Suprapubic skin (tissue), 4 donors: ENCODE results near the gene STIM1. TPM values are rescaled to one million over a fixed set of nuclear protein-coding genes. Genes with fewer than 3 reads are reported as not detected.

Experiments
- DNase-seq, 2 donors: peaks; one replicate each; pipeline ENCODE4 v3.0.0-alpha.2; 2019; ENCODE audit warnings: low spot score in 2 of 2
- H3K27ac ChIP-seq: fragments of 200-600 bp; sonication (generic); one replicate; pipeline ENCODE4 v1.5.1; 2019
- H3K27me3 ChIP-seq: fragments of 200-600 bp; sonication (generic); one replicate; pipeline ENCODE4 v1.5.1; 2019
- H3K36me3 ChIP-seq: fragments of 200-600 bp; sonication (generic); one replicate; pipeline ENCODE4 v1.5.1; 2019
- H3K4me1 ChIP-seq: fragments of 200-600 bp; sonication (generic); one replicate; pipeline ENCODE4 v1.5.1; 2019
- H3K4me3 ChIP-seq: fragments of 200-600 bp; sonication (generic); one replicate; pipeline ENCODE4 v1.5.1; 2019; ENCODE audit warnings: mild to moderate bottlenecking
- H3K9me3 ChIP-seq: fragments of 200-600 bp; sonication (generic); one replicate; pipeline ENCODE4 v1.5.1; 2019
- EP300 ChIP-seq: sonication (generic); formaldehyde crosslinking; IDR thresholded peaks from one replicate; pipeline ENCODE4 v1.6.1; 2017; ENCODE audit warnings: antibody characterized with exemption
- POLR2A ChIP-seq, 2 donors: fragments of 450-650 bp; IDR thresholded peaks; one replicate each; pipeline ENCODE4 v1.6.1; 2017; ENCODE audit warnings: antibody characterized with exemption in 2 of 2, mild to moderate bottlenecking in 2 of 2, moderate library complexity in 2 of 2
- POLR2AphosphoS5 ChIP-seq, 3 donors: sonication (generic); formaldehyde crosslinking; IDR thresholded peaks; one replicate each; pipeline ENCODE4 v1.6.1; 2017; ENCODE audit warnings: antibody characterized with exemption in 3 of 3
- WGBS: methylation state at CpG from one replicate; pipeline ENCODE4 v1.1.5; 2018; 5-methylcytosine and 5-hydroxymethylcytosine counted together
- total RNA-seq, 4 donors: library from RNA; depleted of rRNA; stranded (reverse); fragments of >200 nt; gene quantifications; one replicate each; pipeline ENCODE4 v1.1.0, GENCODE V29; 2016
- TF ChIP-seq, protein P1 (sequence below), 2 donors: fragments of 200-600 bp in 1 of 2; fragments of 450-650 bp in 1 of 2; sonication (generic) in 1 of 2; IDR thresholded peaks; one replicate each; pipeline ENCODE4 v1.5.1; 2016 to 2019; ENCODE audit warnings: antibody characterized with exemption in 2 of 2, mild to moderate bottlenecking in 1 of 2, moderate library complexity in 1 of 2

Gene STIM1
- total RNA-seq, 4 donors from 2014 or later, result 58.4 to 70.2 (median 60.9) TPM

DNA sequence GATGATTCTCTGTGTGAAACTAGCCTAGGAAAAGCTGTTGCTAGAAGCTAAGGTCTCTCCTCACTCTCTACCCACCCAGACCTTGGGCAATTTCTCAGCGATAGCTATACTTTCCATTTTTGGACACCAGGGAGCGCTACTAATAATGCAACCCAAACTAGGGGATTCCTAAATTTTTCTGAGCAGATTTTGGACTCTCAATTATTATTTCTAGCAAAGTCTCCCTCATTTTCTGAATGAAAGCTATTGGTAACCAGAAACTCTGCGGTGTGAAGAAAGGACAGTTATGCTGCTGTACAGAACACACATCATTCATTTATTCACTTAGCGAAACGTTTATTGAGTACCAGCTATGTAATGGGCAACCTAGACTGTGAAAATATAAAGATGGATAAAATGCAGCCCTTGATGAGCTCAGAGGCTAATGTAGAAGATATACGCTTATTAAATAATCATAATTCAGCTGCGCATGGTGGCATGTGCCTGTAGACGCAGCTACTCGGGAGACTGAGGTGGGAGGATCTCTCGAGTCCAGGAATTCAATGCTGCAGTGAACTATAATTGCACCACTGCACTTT, 6.1 kb upstream of the STIM1 start:
- TF ChIP-seq, protein P1, sequence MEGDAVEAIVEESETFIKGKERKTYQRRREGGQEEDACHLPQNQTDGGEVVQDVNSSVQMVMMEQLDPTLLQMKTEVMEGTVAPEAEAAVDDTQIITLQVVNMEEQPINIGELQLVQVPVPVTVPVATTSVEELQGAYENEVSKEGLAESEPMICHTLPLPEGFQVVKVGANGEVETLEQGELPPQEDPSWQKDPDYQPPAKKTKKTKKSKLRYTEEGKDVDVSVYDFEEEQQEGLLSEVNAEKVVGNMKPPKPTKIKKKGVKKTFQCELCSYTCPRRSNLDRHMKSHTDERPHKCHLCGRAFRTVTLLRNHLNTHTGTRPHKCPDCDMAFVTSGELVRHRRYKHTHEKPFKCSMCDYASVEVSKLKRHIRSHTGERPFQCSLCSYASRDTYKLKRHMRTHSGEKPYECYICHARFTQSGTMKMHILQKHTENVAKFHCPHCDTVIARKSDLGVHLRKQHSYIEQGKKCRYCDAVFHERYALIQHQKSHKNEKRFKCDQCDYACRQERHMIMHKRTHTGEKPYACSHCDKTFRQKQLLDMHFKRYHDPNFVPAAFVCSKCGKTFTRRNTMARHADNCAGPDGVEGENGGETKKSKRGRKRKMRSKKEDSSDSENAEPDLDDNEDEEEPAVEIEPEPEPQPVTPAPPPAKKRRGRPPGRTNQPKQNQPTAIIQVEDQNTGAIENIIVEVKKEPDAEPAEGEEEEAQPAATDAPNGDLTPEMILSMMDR (IDR thresholded peaks at IDR 0.05), result peak; percentile 36 to 61
- TF ChIP-seq POLR2A (IDR thresholded peaks at IDR 0.05), result no peak
- Histone ChIP-seq H3K27me3 (no peaks in the 10 kb centered on the region), H3K27ac (no peak overlapping the region), H3K36me3 (no peaks in the 10 kb centered on the region), H3K9me3 (no peaks in the 10 kb centered on the region), H3K4me1 (peaks cover 19% of the 10 kb centered on the region), H3K4me3 (no peak overlapping the region)
- 62% methylated on average over 10 of the region's 10 CpGs for WGBS
- no peak for DNase-seq

DNA sequence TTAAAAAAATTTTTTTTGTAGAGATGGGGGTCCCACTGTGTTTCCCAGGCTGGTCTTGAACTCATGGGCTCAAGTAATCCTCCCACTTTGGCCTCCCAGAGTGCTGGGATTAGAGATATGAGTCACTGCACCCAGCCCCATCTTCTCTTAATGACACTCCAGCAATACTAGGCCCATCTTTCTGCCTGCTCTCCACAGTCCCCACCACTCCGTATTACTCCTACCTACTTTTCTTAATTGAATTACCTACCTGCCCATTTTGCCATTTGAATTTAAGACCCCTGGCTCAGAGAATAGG, 2.0 kb upstream of the STIM1 start:
- no peak for TF ChIP-seq POLR2AphosphoS5 (IDR thresholded peaks at IDR 0.05)
- no peak for TF ChIP-seq POLR2A (IDR thresholded peaks at IDR 0.05)
- no peak for TF ChIP-seq EP300
- TF ChIP-seq, protein P1 (IDR thresholded peaks at IDR 0.05), result no peak
- H3K4me3 ChIP-seq, result no peak overlapping the region
- H3K4me1 ChIP-seq, result peaks cover 48% of the 10 kb centered on the region
- H3K27ac ChIP-seq, result peak overlapping the region; percentile 97
- no peaks in the 10 kb centered on the region for H3K36me3 ChIP-seq
- WGBS, result 100% methylated on average over 1 of the region's 1 CpG
- DNase-seq, result no peak
- H3K27me3 ChIP-seq, result no peaks in the 10 kb centered on the region
- H3K9me3 ChIP-seq, result no peaks in the 10 kb centered on the region

DNA sequence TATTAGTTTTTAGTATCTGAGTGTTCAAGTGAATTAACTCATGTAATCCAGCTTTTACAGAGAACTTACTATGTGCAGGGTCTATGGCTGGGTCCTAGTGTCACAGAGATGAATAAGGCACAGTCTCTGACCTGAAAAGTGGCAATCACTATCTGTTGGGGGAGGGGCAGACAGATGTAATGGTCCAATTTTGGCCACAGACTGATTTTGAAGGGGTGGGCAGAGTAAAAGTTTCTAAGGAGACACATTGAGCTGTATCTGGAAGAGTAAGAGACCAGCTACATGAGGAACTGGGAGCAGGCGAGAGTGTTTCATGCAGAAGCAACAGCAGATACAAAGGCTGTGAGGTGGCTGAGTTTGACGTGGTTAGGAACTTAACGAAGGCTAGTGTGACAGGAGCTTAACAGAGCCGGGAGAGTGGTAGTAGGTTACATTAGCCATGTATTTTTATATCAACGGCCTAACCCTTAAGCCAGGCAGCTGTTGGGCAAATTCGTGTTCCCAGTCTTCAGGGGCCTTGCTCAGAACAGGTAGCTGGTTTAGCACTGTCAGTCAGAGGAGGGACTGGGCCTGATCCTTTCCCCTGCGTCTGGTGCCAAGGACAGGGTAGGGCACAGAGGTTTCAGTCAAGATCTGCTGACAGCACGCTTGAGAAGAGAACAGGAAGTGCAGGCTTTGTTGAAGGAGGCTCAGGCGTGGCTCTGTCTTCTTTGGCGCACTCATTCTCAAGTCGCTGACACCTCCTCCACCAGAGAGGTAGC, 1.4 kb upstream of the STIM1 start:
- Histone ChIP-seq H3K4me1 (peaks cover 50% of the 10 kb centered on the region), H3K4me3 (peak overlapping the region; percentile 80), H3K36me3 (no peaks in the 10 kb centered on the region), H3K27me3 (no peaks in the 10 kb centered on the region), H3K9me3 (no peaks in the 10 kb centered on the region), H3K27ac (peak overlapping the region; percentile 97)
- 47% methylated on average over 11 of the region's 11 CpGs for WGBS
- TF ChIP-seq EP300, result no peak
- TF ChIP-seq, protein P1 (IDR thresholded peaks at IDR 0.05), result no peak
- peak in 1 of 3 donors; percentile 18 for TF ChIP-seq POLR2AphosphoS5 (IDR thresholded peaks at IDR 0.05)
- DNase-seq, result peak; percentile 83 to 85

DNA sequence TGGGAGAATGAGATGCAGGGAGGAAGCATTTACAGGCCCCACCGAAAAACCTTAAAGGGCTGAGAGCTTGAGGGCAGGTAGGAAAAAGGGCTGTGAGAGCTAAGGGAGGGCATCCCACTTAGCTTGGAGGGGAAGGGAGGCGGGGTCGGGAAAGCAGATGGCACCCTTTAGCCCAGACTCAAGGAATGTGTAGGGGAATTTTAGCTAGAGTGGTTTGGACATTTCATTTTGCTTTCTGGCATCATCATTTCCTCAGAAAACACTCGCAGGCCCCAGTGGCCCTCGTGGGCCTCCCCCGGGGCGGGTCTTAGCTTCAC, 846 bp upstream of the STIM1 start:
- no peaks in the 10 kb centered on the region for H3K9me3 ChIP-seq
- TF ChIP-seq POLR2A (IDR thresholded peaks at IDR 0.05), result no peak
- no peak for TF ChIP-seq EP300
- TF ChIP-seq, protein P1 (IDR thresholded peaks at IDR 0.05), result no peak
- no peak for TF ChIP-seq POLR2AphosphoS5 (IDR thresholded peaks at IDR 0.05)
- H3K27ac ChIP-seq, result peak overlapping the region; percentile 97
- H3K27me3 ChIP-seq, result no peaks in the 10 kb centered on the region
- H3K36me3 ChIP-seq, result no peaks in the 10 kb centered on the region
- DNase-seq, result no peak
- peak overlapping the region; percentile 80 for H3K4me3 ChIP-seq
- 22% methylated on average over 4 of the region's 7 CpGs for WGBS
- peaks cover 54% of the 10 kb centered on the region for H3K4me1 ChIP-seq

DNA sequence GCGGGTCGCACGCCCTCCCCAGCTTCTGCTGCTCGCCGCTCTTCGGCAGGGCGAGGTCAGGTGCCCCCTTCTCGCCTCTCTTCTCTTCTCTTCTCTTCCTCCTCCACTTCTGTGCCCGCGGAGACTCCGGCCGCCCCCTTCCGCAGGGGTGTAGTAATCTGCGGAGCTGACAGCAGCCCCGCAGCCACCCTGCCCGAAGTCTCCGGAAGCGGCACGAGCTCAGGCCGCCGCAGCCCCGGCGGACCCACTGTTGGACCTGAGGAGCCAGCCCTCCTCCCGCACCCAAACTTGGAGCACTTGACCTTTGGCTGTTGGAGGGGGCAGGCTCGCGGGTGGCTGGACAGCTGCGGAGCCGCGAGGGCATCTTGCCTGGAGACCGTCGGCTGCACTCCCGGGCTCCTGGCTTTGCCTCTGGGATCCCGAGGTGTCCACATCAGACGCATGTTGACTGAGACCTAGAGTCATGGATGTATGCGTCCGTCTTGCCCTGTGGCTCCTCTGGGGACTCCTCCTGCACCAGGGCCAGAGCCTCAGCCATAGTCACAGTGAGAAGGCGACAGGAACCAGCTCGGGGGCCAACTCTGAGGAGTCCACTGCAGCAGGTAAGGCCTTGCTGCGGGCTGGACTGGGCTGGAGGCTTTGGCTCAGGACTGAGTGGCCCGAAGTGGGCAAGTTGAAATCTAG, 486 bp downstream of the STIM1 start:
- no peaks in the 10 kb centered on the region for H3K36me3 ChIP-seq
- peaks cover 67% of the 10 kb centered on the region for H3K4me1 ChIP-seq
- H3K27ac ChIP-seq, result peak overlapping the region; percentile 97
- TF ChIP-seq EP300 (no peak), POLR2AphosphoS5 (IDR thresholded peaks at IDR 0.05) (no peak), POLR2A (IDR thresholded peaks at IDR 0.05) (no peak)
- TF ChIP-seq, protein P1 (IDR thresholded peaks at IDR 0.05), result no peak
- H3K9me3 ChIP-seq, result no peaks in the 10 kb centered on the region
- peak; percentile 81 to 87 for DNase-seq
- peak overlapping the region; percentile 80 for H3K4me3 ChIP-seq
- no peaks in the 10 kb centered on the region for H3K27me3 ChIP-seq
- WGBS, result 1% methylated on average over 19 of the region's 40 CpGs
